Lung (tissue), 16 donors: ENCODE measurements around the gene ACADL. TPM values are rescaled to one million over a fixed set of nuclear protein-coding genes. Genes with fewer than 3 reads are reported as not detected.
A peak's percentile ranks its signal among the peaks of the same experiment; 100 is the strongest.

Source experiments
- ATAC-seq: fragments of 200-7000 bp; cut with Tn5 transposase; one replicate; pipeline ENCODE4 v1.9.1; 2020; ENCODE audit warnings: moderate number of reproducible peaks; ENCODE audit not compliant: insufficient read depth, low FRiP score
- DNase-seq, 3 donors: peaks; one replicate each; pipeline ENCODE4 v3.0.0-alpha.2; 2013 to 2017
- H3K27ac ChIP-seq, 2 donors: one replicate each; pipeline ENCODE4 v1.5.1; 2013; ENCODE audit warnings: mild to moderate bottlenecking in 2 of 2, moderate library complexity in 2 of 2, control low read depth in 1 of 2, inconsistent platforms in 1 of 2, low read depth in 1 of 2, low read length in 1 of 2
- H3K27me3 ChIP-seq, 3 donors: one replicate each; pipeline ENCODE4 v1.5.1; 2013; ENCODE audit warnings: low read length in 2 of 3; ENCODE audit not compliant: control insufficient read depth in 3 of 3, insufficient read depth in 3 of 3
- H3K36me3 ChIP-seq, 4 donors: one replicate each; pipeline ENCODE4 v1.5.1; 2013; ENCODE audit warnings: low read length in 4 of 4, mild to moderate bottlenecking in 1 of 4, moderate library complexity in 1 of 4; ENCODE audit not compliant: control insufficient read depth in 4 of 4, insufficient read depth in 4 of 4
- H3K4me1 ChIP-seq, 5 donors: one replicate each; pipeline ENCODE4 v1.5.1; 2013; ENCODE audit warnings: low read length in 5 of 5, mild to moderate bottlenecking in 2 of 5, moderate library complexity in 1 of 5; ENCODE audit not compliant: control insufficient read depth in 5 of 5, insufficient read depth in 5 of 5
- H3K4me3 ChIP-seq: one replicate; pipeline ENCODE4 v1.5.1; 2013; ENCODE audit warnings: mild to moderate bottlenecking, control low read depth, moderate library complexity
- H3K9ac ChIP-seq, 2 donors: one replicate each; pipeline ENCODE4 v1.5.1; 2013; ENCODE audit warnings: low read length in 2 of 2, control low read depth in 1 of 2; ENCODE audit not compliant: insufficient read depth in 1 of 2
- H3K9me3 ChIP-seq, 4 donors: one replicate each; pipeline ENCODE4 v1.5.1; 2013; ENCODE audit warnings: low read length in 3 of 4, mild to moderate bottlenecking in 1 of 4, moderate library complexity in 1 of 4; ENCODE audit not compliant: control insufficient read depth in 4 of 4, insufficient read depth in 3 of 4
- WGBS, 2 donors: extraction: QIAGEN DNeasy Blood & Tissue Kit; methylation state at CpG; one replicate each; pipeline ENCODE4 v1.1.7; 2013; 5-methylcytosine and 5-hydroxymethylcytosine counted together
- long read RNA-seq, 5 donors: transcript quantifications; one replicate each; lab custom pipeline, GENCODE V29; 2026
- polyA plus RNA-seq, 2 donors: library from polyadenylated mRNA; stranded (reverse); fragments of 200-250 nt; gene quantifications; one replicate each; pipeline ENCODE4 v1.2.1, GENCODE V29; 2013
- total RNA-seq, 2 donors: library from RNA; depleted of rRNA in 1 of 2; stranded (reverse); fragments of >200 nt in 1 of 2; gene quantifications; one replicate each; pipeline ENCODE4 v1.2.1, GENCODE V29; 2014 to 2021
- TF ChIP-seq, protein P1 (sequence below): IDR thresholded peaks from 2 replicates; pipeline ENCODE4 v1.5.1; 2012; ENCODE audit warnings: mild to moderate bottlenecking; ENCODE audit errors: control extremely low read depth, extremely low read depth
- donor health status: control.
- donor health status: control.
- donor health status: Bipolar disorder and iron deficiency.
- donor health status: healthy.
- donor health status: DM: yes; HTN: yes; CAD: no.

ACADL gene
- total RNA-seq = 10 to 100 TPM; 27.6 to 34.8 TPM
- 10 to 100 TPM in 1 of 2 donors, 1 to 10 TPM in 1; 7.9 to 43.6 TPM for polyA plus RNA-seq
- long read RNA-seq, donor 1, partial matches to known transcripts = 0 of 3 reads
- long read RNA-seq, donor 1, other reads (novel, unspliced or antisense) = 0 of 3 reads
- long read RNA-seq, donor 2, partial matches to known transcripts = 0 of 1 reads
- long read RNA-seq, donor 2, other reads (novel, unspliced or antisense) = 0 of 1 reads
- long read RNA-seq, donor 3, partial matches to known transcripts = 0 of 2 reads
- long read RNA-seq, donor 3, other reads (novel, unspliced or antisense) = 0 of 2 reads
- long read RNA-seq, donor 4 = 0 reads
- long read RNA-seq, donor 5, partial matches to known transcripts = 11 of 14 reads
- long read RNA-seq, donor 5, other reads (novel, unspliced or antisense) = 0 of 14 reads

DNA sequence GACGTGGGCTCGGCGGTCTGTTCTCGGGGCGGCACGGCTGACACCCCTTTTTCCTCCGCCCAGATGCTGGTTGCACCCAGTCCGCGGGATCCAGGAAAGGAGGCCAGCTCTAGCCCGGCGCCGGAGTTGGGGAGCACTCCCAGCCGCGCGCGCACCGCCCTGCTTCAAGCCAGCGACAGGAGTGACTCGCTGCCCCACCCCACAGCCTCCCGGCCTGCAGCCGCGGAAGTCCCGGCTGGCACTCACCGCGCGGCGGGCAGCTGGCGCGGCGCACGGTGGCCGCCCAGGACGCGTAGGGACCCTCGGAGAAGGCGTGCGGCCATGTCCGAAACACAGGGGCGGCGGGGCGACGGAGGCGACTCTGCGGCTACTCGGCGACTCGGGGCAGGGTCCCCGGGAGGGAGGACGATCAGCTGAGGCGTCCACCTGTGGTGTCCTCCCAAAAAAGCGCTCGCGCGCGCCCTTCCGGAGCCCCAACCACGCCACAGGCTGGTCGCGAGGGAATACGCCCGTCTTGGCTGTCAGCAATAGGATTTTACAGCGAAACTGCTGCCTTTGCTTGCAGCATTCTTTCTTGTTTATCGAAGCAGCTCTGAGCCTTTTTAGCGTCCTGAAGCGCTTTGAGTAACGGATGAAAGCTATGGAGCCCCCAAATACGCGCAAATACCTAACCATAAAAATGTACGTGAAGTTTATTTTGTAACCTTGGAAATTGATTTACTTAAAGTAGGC is at the start of gene ACADL:
ACADL (minus strand) TSS at position 507 of the 732 bp plus-strand sequence; CDS start at position 323, 184 bp downstream.
- H3K4me3 ChIP-seq = peak within 1 kb of the TSS; percentile 63
- H3K4me1 ChIP-seq = peaks cover 0 to 9% (median 0%) of the 10 kb centered on the region in 5 donors
- peak; percentile 54 to 67 (median 65) for DNase-seq
- WGBS, 2 donors = 1% methylated on average over 69 of the region's 69 CpGs
- H3K9me3 ChIP-seq = no peaks in the 10 kb centered on the region
- H3K9ac ChIP-seq = peak within 1 kb of the TSS in 1 of 2 donors; percentile 67
- peaks cover 0 to 35% (median 26%) of the 10 kb centered on the region in 3 donors for H3K27me3 ChIP-seq
- ATAC-seq = peak; percentile 76
- no peaks in the 10 kb centered on the region for H3K36me3 ChIP-seq
- TF ChIP-seq, protein P1, sequence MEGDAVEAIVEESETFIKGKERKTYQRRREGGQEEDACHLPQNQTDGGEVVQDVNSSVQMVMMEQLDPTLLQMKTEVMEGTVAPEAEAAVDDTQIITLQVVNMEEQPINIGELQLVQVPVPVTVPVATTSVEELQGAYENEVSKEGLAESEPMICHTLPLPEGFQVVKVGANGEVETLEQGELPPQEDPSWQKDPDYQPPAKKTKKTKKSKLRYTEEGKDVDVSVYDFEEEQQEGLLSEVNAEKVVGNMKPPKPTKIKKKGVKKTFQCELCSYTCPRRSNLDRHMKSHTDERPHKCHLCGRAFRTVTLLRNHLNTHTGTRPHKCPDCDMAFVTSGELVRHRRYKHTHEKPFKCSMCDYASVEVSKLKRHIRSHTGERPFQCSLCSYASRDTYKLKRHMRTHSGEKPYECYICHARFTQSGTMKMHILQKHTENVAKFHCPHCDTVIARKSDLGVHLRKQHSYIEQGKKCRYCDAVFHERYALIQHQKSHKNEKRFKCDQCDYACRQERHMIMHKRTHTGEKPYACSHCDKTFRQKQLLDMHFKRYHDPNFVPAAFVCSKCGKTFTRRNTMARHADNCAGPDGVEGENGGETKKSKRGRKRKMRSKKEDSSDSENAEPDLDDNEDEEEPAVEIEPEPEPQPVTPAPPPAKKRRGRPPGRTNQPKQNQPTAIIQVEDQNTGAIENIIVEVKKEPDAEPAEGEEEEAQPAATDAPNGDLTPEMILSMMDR = no peak
- peak within 1 kb of the TSS in 1 of 2 donors; percentile 92 for H3K27ac ChIP-seq

GRCh38 chr2:210271300-210271699 is 46.1 kb upstream of the ACADL start:
- TF ChIP-seq, protein P1 = no peak
- Histone ChIP-seq H3K9me3 (no peaks in the 10 kb centered on the region), H3K9ac (no peak overlapping the region), H3K4me3 (no peak overlapping the region), H3K4me1 (no peaks in the 10 kb centered on the region), H3K27me3 (no peaks in the 10 kb centered on the region), H3K36me3 (no peaks in the 10 kb centered on the region), H3K27ac (no peak overlapping the region)
- DNase-seq (no peak), ATAC-seq (no peak)

DNA sequence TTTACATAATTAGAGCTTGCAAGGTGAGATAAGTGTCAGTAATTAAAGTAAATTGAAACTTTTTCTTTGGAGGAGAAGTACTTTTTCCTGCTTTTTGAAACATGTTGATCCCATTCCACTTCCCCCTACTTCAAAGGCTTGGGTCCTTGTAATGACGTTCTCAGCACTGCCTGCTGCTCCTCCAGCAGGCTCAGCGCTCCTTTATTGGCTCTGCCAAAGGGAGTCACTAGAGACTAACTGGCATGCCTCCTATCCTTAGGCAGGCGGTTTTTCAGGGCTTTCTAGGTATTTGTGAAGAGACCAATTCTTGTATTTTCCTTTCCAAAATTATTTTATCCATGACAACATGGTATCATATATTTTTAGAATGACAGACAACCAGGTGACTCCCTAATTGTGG is 43.9 kb upstream of the ACADL start:
- TF ChIP-seq, protein P1 = no peak
- DNase-seq (peak in 2 of 3 donors; percentile 4 to 27), ATAC-seq (no peak)
- Histone ChIP-seq H3K27ac (no peak overlapping the region), H3K9ac (no peak overlapping the region), H3K9me3 (no peaks in the 10 kb centered on the region), H3K4me3 (no peak overlapping the region), H3K27me3 (no peaks in the 10 kb centered on the region), H3K36me3 (no peaks in the 10 kb centered on the region), H3K4me1 (no peaks in the 10 kb centered on the region)
- 25 to 36% methylated on average over 3 of the region's 3 CpGs for WGBS, 2 donors
